Thoracic aorta (tissue), 2 donors: ENCODE measurements around the gene VWA8. TPM values are rescaled to one million over a fixed set of nuclear protein-coding genes. Genes with fewer than 3 reads are reported as not detected.
"Not testable (repeated sequence)": the region's sequence is repeated elsewhere in the genome, so short reads cannot be mapped to it uniquely, and the experiment has no call there.

Experiments
- ATAC-seq: fragments of 150-250 bp; one replicate; pipeline ENCODE4 v1.8.0; 2017; ENCODE audit warnings: low read depth; ENCODE audit not compliant: insufficient number of reproducible peaks, low FRiP score
- DNase-seq: peaks from one replicate; pipeline ENCODE4 v3.0.0-alpha.2; 2020; ENCODE audit warnings: low spot score
- H3K27ac ChIP-seq, 2 donors: fragments of 200-600 bp; sonication (generic); 1 replicate in 1 of 2; 2 replicates in 1 of 2; pipeline ENCODE4 v1.5.1; 2016; ENCODE audit warnings: mild to moderate bottlenecking in 2 of 2, moderate library complexity in 2 of 2
- H3K27me3 ChIP-seq: fragments of 200-600 bp; sonication (generic); replicated peaks from 2 replicates; pipeline ENCODE4 v1.6.0; 2016; ENCODE audit warnings: mild to moderate bottlenecking; ENCODE audit not compliant: insufficient read depth
- H3K36me3 ChIP-seq: fragments of 200-600 bp; sonication (generic); one replicate; pipeline ENCODE4 v1.5.1; 2016
- H3K4me1 ChIP-seq, 2 donors: fragments of 200-600 bp; sonication (generic); 1 replicate in 1 of 2; 2 replicates in 1 of 2; pipeline versions ENCODE4 v1.5.1 to v1.6.0; 2016; ENCODE audit warnings: low read depth in 2 of 2, mild to moderate bottlenecking in 1 of 2; ENCODE audit not compliant: control insufficient read depth in 1 of 2
- H3K4me3 ChIP-seq: fragments of 200-600 bp; sonication (generic); 2 replicates; pipeline ENCODE4 v1.5.1; 2016; ENCODE audit warnings: mild to moderate bottlenecking
- H3K9me3 ChIP-seq: fragments of 200-600 bp; sonication (generic); 2 replicates; pipeline ENCODE4 v1.5.1; 2016
- total RNA-seq, 2 donors: library from RNA; depleted of rRNA; stranded (reverse); fragments of >200 nt; gene quantifications; one replicate each; pipeline versions ENCODE4 v1.1.0 to v1.2.3, GENCODE V29; 2016
- TF ChIP-seq, protein P1 (sequence below): fragments of 200-600 bp; sonication (generic); IDR thresholded peaks from one replicate; pipeline ENCODE4 v1.5.1; 2019; ENCODE audit warnings: antibody characterized with exemption

The VWA8 gene
- total RNA-seq, 2 donors from 2014 or later = 19.8 to 25.3 TPM

DNA sequence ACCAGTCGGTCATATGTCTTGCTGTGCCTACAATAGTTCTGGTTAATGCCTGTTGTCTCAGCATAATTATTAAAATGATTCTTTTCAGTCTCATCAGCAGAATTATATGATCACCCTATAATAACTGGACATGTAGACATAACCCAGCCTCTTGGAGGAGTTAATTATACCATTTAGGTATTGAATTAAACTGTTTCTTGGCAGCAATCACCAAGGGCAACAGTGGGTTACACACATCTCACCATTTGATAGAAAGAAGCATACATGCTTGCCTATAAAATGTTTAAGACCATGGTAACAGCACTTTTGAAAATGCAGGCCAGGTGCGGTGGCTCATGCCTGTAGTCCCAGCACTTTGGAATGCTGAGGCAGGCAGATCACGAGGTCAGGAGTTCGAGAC, 318.9 kb downstream of the VWA8 start:
- TF ChIP-seq, protein P1, sequence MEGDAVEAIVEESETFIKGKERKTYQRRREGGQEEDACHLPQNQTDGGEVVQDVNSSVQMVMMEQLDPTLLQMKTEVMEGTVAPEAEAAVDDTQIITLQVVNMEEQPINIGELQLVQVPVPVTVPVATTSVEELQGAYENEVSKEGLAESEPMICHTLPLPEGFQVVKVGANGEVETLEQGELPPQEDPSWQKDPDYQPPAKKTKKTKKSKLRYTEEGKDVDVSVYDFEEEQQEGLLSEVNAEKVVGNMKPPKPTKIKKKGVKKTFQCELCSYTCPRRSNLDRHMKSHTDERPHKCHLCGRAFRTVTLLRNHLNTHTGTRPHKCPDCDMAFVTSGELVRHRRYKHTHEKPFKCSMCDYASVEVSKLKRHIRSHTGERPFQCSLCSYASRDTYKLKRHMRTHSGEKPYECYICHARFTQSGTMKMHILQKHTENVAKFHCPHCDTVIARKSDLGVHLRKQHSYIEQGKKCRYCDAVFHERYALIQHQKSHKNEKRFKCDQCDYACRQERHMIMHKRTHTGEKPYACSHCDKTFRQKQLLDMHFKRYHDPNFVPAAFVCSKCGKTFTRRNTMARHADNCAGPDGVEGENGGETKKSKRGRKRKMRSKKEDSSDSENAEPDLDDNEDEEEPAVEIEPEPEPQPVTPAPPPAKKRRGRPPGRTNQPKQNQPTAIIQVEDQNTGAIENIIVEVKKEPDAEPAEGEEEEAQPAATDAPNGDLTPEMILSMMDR = no peak
- Histone ChIP-seq H3K27ac (no peak overlapping the region), H3K9me3 (no peaks in the 10 kb centered on the region)

DNA sequence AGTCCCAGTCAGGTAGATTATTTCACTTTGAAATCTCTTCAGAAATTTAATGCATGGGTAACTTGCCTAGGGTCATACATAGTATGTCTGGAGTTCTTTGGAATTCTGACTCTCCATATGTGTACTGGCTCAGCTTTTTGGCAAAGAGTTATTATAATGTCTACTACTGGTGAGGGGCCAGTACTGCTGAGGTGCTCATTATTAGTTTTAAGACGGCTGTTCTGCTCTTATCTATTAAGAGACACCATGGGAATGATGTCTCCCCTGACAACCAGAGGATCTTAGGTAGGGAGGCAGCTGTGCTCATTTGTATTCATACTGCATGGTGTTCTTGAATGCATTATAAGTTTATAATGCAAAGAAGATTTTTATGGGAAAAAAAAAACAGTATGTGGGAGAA, 319.5 kb downstream of the VWA8 start:
- Histone ChIP-seq H3K27me3 (no peaks in the 10 kb centered on the region), H3K9me3 (no peaks in the 10 kb centered on the region), H3K36me3 (no peaks in the 10 kb centered on the region), H3K4me1 (peaks cover 15 to 40% of the 10 kb centered on the region in 2 donors), H3K27ac (no peak overlapping the region), H3K4me3 (no peak overlapping the region)
- no peak for ATAC-seq
- no peak for DNase-seq
- TF ChIP-seq, protein P1 = no peak

More for the DNA sequence above, 318.9 kb downstream of the VWA8 start:
- H3K27me3 ChIP-seq = no peaks in the 10 kb centered on the region
- no peak for ATAC-seq
- DNase-seq = no peak
- no peak overlapping the region for H3K4me3 ChIP-seq
- no peaks in the 10 kb centered on the region for H3K36me3 ChIP-seq
- peaks cover 20 to 44% of the 10 kb centered on the region in 2 donors for H3K4me1 ChIP-seq

DNA sequence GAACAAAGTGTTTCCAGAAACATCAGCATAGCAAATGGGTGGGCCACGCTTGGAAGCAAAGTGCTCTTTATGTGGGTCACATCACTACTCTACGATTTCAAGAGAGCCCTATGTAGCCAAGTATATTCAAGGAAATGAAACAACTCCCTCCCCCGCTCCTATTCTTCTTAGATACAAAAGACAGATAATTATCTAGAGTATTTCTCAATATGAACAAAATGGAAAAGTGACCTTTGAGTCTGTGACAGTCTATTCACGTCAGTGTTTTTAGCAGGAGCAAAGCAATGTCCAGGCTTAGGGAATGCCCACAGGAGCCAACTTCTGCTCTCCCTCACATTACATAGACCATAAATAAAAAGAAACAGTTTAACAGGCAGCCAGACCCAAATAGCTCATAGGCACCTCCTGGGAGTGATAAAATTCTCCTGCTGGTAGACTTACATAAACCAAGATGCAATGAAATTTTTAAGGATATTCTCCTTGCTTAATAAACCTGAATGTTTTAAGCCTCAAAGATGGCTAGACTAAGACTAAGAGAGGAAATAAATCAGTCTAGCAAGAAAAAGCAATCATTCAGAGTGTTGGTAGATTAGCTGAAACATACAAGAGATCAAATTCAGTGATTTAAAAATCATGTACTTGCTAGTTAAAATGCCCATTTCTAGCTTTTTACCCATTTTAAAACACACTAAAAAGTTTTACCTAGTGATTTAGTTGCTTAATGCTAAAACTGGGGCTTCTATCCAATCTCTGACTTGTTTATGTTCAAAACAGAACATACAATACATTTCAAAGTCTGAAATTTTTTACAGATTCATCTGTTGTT, 320.7 kb downstream of the VWA8 start:
- TF ChIP-seq, protein P1 = no peak
- peak overlapping the region in 1 of 2 donors; percentile 1 for H3K27ac ChIP-seq
- H3K4me3 ChIP-seq = no peak overlapping the region
- H3K4me1 ChIP-seq = peaks cover 8 to 28% of the 10 kb centered on the region in 2 donors
- H3K36me3 ChIP-seq = no peaks in the 10 kb centered on the region
- no peaks in the 10 kb centered on the region for H3K27me3 ChIP-seq
- no peaks in the 10 kb centered on the region for H3K9me3 ChIP-seq
- DNase-seq (no peak), ATAC-seq (no peak)

DNA sequence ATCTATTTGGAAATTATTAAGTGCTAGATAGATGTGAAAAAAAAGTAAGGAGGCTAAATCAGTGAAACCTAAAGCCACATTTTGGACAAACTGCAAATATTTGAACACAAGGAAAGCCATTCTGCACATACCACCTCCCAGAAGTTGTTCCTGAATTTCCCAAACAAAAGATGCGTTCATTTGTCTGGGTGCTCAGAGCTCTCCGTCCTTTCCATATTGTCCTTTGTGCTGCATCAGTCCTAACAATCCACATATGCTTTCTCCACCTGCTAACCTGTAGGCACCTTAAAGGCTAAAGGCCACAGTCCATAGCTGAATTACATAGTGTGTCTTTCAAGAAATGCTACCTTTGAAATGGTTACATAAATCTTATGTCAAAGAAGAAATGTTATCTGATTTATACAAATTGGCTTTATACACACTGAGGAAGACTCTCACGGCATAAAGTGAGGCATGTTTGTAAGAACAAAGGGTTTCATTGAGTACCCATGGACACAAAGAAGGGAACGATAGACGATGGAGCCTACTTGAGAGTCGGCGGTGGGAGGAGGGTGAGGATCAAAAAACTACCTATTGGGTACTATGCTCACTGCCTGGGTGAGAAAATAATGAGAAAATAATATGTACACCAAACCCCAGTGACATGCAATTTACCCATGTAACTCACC, 321.5 kb downstream of the VWA8 start:
- no peak for DNase-seq

DNA sequence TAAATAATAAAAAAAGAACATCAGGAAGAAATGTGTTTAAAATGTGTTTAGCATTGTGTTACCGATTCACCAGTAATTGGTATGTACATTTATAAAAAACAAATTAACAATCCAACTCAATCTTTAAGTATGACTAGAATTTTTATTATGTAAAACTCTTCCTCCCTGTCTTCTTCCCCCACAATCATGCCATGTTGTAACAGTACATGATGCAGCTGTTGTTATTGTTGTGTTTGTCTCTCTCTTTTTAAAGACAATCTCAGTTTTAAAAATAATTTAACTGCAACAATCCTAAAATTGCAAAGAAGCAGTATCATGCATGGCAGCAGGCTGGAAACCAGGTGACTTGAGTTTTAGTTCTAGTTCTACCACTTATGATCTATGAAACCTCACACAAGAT, 323.3 kb downstream of the VWA8 start:
- DNase-seq (no peak), ATAC-seq (no peak)
- Histone ChIP-seq H3K27ac (no peak overlapping the region), H3K4me1 (peaks cover 3 to 11% of the 10 kb centered on the region in 2 donors), H3K9me3 (no peaks in the 10 kb centered on the region), H3K36me3 (no peaks in the 10 kb centered on the region), H3K27me3 (no peaks in the 10 kb centered on the region), H3K4me3 (no peak overlapping the region)
- TF ChIP-seq, protein P1 = no peak

More for the DNA sequence above, 321.5 kb downstream of the VWA8 start:
- H3K4me1 ChIP-seq = peaks cover 6 to 20% of the 10 kb centered on the region in 2 donors
- ATAC-seq = no peak
- no peaks in the 10 kb centered on the region for H3K36me3 ChIP-seq
- H3K9me3 ChIP-seq = no peaks in the 10 kb centered on the region
- no peak overlapping the region for H3K27ac ChIP-seq
- no peaks in the 10 kb centered on the region for H3K27me3 ChIP-seq
- TF ChIP-seq, protein P1 = no peak
- H3K4me3 ChIP-seq = no peak overlapping the region

DNA sequence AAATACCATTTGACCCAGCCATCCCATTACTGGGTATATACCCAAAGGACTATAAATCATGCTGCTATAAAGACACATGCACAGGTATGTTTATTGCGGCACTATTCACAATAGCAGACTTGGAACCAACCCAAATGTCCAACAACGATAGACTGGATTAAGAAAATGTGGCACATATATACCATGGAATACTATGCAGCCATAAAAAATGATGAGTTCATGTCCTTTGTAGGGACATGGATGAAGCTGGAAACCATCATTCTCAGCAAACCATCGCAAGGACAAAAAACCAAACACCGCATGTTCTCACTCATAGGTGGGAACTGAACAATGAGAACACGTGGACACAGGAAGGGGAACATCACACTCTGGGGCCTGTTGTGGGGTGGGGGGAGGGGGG, 323.9 kb downstream of the VWA8 start:
- ATAC-seq = not testable (repeated sequence)

DNA sequence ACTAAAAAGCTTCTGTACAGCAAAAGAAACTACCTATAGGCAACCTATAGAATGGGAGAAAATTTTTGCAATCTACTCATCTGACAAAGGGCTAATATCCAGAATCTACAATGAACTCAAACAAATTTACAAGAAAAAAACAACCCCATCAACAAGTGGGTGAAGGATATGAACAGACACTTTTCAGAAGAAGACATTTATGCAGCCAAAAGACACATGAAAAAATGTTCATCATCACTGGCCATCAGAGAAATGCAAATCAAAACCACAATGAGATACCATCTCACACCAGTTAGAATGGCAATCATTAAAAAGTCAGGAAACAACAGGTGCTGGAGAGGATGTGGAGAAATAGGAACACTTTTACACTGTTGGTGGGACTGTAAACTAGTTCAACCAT, 324.3 kb downstream of the VWA8 start:
- not testable (repeated sequence) for H3K36me3 ChIP-seq, DNase-seq, H3K4me3 ChIP-seq, H3K9me3 ChIP-seq, ATAC-seq, H3K27me3 ChIP-seq, H3K27ac ChIP-seq
- H3K4me1 ChIP-seq = peaks cover 3 to 11% of the 10 kb centered on the region in 2 donors

More for the DNA sequence above, 323.9 kb downstream of the VWA8 start:
- H3K27me3 ChIP-seq, H3K9me3 ChIP-seq, H3K4me3 ChIP-seq, DNase-seq, H3K27ac ChIP-seq, H3K36me3 ChIP-seq: not testable (repeated sequence)
- peaks cover 3 to 11% of the 10 kb centered on the region in 2 donors for H3K4me1 ChIP-seq
